ENCODE results near the gene FLYWCH2. TPM values are rescaled to one million over a fixed set of nuclear protein-coding genes. Genes with fewer than 3 reads are reported as not detected.

The FLYWCH2 gene
- total and polyA plus RNA-seq, 2 donors (not counting 3 experiments of a cell fraction or from before 2014, with no cell fraction given), result 18.3 to 34.6 TPM

GRCh38 chr16:2914233-2914632 is 31.2 kb downstream of the FLYWCH2 start:
- no peak overlapping the region for H3K9ac ChIP-seq (replicated peaks; ENCODE audit: extremely low read depth, insufficient read depth, low read length)
- no peak overlapping the region for H3K4me2 ChIP-seq (ENCODE audit: insufficient read depth, low read length)
- POLR2A ChIA-PET, result no interaction called here
- H3K27me3 ChIP-seq (ENCODE audit: control insufficient read depth in 2 of 2, insufficient read depth in 2 of 2, low read length in 2 of 2), result no peaks in the 10 kb centered on the region
- dilution Hi-C loops (cut with MboI; ENCODE audit: extremely low pct_ligation_motif_present, low sequenced_read_pairs) (no loop called here), intact Hi-C loops (cut with micrococcal nuclease) (loop anchor here (5.0 kb wide), 1 partner anchor 242 kb away; no protein-coding TSS in a partner anchor)
- CTCF ChIA-PET, result interaction anchor here (2.8 to 4.1 kb wide), 2 partner anchors 12 to 32 kb away, joined by 9 to 24 read pairs; partner anchors contain the start of gene FLYWCH2
- no peaks in the 10 kb centered on the region for H4K20me1 ChIP-seq (replicated peaks; ENCODE audit: control insufficient read depth, extremely low read depth, insufficient read depth, low read length)
- H3K27ac ChIP-seq (ENCODE audit: insufficient read depth, low read depth, low read length), result no peak overlapping the region
- no peaks in the 10 kb centered on the region for H3K9me1 ChIP-seq (replicated peaks; ENCODE audit: control insufficient read depth, extremely low read depth, insufficient read depth, low read length)
- H3K4me1 ChIP-seq (ENCODE audit: control insufficient read depth, extremely low read depth, insufficient read depth, low read length), result peaks cover 23% of the 10 kb centered on the region
- DNase-seq (ENCODE audit: low read depth, low spot score) (no peak), FAIRE-seq (no peak)
- H3K9me3 ChIP-seq (replicated peaks; ENCODE audit: control insufficient read depth, insufficient read depth, low read length), result no peaks in the 10 kb centered on the region
- BruUV-seq (replicated peaks), result no TSS peak
- H3K79me2 ChIP-seq (ENCODE audit: control insufficient read depth, insufficient read depth, low read length), result peaks cover 10% of the 10 kb centered on the region
- H3K36me3 ChIP-seq (ENCODE audit: control insufficient read depth in 2 of 2, extremely low read depth in 1 of 2, insufficient read depth in 2 of 2, low read length in 2 of 2), result peaks cover 0 to 3% of the 10 kb centered on the region in 2 experiments
- H3K4me3 ChIP-seq (replicated peaks in 1 of 3; ENCODE audit: insufficient read depth in 1 of 3, low read depth in 1 of 3, low read length in 3 of 3), result no peak overlapping the region
- TF ChIP-seq POLR2A (IDR thresholded peaks at IDR 0.05; ENCODE audit: low read depth, low read length) (no peak), MYC (IDR thresholded peaks at IDR 0.05; ENCODE audit: low read depth, low read length) (no peak), POLR2AphosphoS5 (IDR thresholded peaks at IDR 0.05; ENCODE audit: insufficient read depth, low read depth, low read length) (no peak), EZH2 (IDR thresholded peaks at IDR 0.05; ENCODE audit: borderline replicate concordance, low read depth, low read length, severe bottlenecking) (no peak), JUN (IDR thresholded peaks at IDR 0.05; ENCODE audit: borderline replicate concordance, insufficient read depth, insufficient read length, low read depth) (no peak), CTCF (IDR thresholded peaks at IDR 0.05; ENCODE audit: extremely low read depth in 1 of 2, insufficient read depth in 1 of 2, low read depth in 1 of 2, low read length in 2 of 2) (no peak), FOS (IDR thresholded peaks at IDR 0.05; ENCODE audit: borderline replicate concordance, insufficient read depth, low read length) (no peak), GATA2 (IDR thresholded peaks at IDR 0.05; ENCODE audit: insufficient read depth, insufficient read length, low read depth, low read length) (no peak)
- TF ChIP-seq, protein P1, sequence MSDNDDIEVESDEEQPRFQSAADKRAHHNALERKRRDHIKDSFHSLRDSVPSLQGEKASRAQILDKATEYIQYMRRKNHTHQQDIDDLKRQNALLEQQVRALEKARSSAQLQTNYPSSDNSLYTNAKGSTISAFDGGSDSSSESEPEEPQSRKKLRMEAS (IDR thresholded peaks at IDR 0.05; ENCODE audit: insufficient read depth, insufficient read length), result no peak
- no peak overlapping the region for H2AFZ ChIP-seq (ENCODE audit: low read depth, low read length)

All from endothelial cell of umbilical vein (primary cell).